HG03469 (cell line): ENCODE data around the gene CHD2.
A peak's percentile ranks its signal among the peaks of the same experiment; 100 is the strongest.

Experiments used
- ATAC-seq: cut with Tn5 transposase; IDR thresholded peaks from one replicate; pipeline ENCODE4 v1.9.1; 2021; ENCODE audit warnings: mild to moderate bottlenecking, moderate library complexity, moderate number of reproducible peaks; ENCODE audit not compliant: unreplicated experiment

The CHD2 gene

GRCh38 chr15:92884436-92885223, 15.5 kb upstream of the CHD2 start:
- ATAC-seq: no peak

- no peak for ATAC-seq
Measured at GRCh38 chr15:92885224-92886041, 14.7 kb upstream of the CHD2 start.

GRCh38 chr15:92886042-92886537, 14.0 kb upstream of the CHD2 start:
- no peak for ATAC-seq

- no peak for ATAC-seq
Measured at GRCh38 chr15:92886815-92887214, 13.3 kb upstream of the CHD2 start.

GRCh38 chr15:92887869-92888268, 12.3 kb upstream of the CHD2 start:
- ATAC-seq: no peak

DNA sequence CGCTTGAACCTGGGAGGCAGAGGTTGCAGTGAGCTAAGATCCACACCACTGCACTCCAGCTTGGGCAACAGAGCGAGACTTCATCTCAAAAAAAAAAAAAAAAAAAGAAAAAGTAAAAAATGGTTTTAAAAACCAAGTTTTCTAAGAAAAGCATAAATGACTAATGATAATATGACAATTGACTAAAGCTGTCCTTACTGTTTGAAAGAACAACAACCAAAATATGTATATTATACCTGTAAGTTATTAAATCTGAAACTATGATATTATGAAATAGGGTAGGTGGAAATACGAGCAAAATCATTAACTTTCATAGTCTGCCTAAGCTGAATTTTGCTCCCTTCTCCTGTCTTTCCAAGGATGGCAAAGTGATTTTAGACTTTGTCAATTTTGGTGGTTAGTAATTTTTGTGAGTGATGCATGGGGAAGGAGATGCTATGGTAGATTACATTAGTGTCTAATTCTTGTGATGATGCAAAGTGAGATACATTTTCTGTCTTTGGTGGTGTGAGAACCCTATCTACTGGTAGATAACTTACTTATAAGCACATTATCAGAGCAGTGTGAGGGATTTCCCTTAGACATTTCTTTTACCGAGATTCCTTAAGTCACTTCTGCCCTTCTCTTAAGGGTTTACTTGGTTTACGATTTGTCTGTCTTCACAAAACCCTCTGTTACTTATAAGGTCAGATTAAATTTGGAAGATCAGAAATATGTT, 10.6 kb upstream of the CHD2 start:
- no peak for ATAC-seq

DNA sequence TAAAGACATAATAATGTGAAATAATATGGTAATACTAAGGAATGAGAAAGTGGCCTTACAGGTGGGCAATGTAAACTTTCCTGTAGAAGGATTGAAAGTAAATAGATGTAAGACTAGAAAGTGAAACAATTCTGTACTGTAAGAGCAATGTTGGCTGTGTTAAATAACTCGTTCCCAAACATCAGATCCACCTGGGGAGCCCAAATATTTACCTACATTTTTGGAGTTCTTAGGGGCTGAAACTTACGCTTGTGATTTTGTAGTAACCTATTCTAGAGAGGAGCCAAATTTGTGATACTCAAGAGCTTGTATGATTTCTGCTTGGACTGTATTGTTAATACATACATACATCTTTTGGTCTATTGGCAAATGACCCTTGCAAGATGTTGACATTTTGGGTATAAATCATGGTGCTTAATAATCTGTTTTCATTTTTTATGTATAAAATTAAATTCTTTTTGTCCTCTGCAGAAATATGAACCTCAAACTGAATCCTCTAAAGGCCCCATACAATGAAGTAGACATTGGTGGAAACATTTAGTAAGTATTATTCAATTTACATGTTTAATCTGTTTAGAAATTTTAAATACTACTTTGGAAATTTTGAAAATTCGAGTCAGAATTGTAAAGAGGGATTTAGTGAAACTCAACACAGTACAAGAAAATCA, 8.5 kb upstream of the CHD2 start:
- no peak for ATAC-seq

DNA sequence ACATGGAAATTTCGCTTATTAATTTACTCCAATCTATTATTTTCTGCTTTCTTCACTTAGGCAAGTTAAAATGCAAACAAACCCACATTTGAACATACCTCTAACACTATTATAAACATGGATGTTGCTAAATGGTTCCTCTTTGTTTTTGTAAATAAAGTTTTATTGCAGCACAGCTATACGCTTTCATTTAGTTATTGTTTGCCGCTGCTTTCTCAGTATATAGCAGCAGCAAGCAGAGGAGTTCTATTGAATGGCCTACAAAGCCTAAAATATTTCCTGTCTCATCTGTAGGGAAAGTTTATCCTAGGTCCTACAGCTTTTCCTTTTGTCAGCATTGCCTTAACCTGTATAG, 7.9 kb upstream of the CHD2 start:
- ATAC-seq: no peak

GRCh38 chr15:92893200-92893599, 6.9 kb upstream of the CHD2 start:
- ATAC-seq: no peak

- no peak for ATAC-seq
Measured at GRCh38 chr15:92896561-92896960, 3.6 kb upstream of the CHD2 start.

GRCh38 chr15:92897620-92898019, 2.5 kb upstream of the CHD2 start:
- no peak for ATAC-seq

DNA sequence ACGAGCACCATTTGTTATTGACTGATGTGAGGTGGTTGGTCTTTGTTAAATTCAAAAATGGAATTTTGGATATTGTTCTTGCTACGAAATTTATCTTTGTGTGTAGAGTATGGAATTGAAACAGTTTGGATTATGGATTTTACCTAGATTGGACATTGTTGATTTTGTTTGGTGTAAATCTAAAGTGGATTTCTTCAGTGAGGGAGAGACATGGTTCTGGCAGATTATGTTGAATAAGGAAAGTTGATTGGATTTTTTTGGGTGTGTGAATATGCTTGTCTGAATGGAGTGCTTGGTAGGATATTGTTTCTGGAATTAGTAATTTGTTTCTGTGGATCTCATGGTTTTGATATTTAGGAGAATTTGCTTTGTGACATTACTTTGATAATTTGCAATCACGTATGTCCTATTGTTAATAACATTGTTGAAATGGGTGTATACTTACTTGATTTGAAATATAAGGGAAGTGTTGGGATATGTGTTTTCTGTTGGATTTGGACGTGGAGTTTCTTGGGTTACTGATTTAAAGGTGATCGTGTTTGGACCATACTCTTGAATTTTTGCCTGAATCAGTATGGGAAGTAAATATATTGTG, 1.0 kb upstream of the CHD2 start:
- ATAC-seq: no peak

- ATAC-seq: no peak
Measured at GRCh38 chr15:92899601-92899947, 550 bp upstream of the CHD2 start.

DNA sequence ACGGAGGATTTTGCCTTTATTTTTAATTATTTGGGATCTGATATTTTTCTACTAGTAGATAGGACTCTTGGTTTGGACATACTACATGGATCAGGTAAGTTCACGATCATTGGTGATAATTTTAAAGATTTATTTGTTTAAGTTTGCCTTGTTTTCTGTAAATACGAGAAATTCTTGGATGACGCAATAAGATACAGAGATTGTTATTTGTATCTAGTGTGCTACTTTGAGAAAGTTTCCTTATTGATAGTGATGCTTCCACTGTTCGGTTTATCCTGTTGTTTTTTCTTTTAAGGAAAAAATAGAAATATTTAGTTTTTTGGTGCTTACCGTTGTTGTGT, 577 bp downstream of the CHD2 start:
- no peak for ATAC-seq

DNA sequence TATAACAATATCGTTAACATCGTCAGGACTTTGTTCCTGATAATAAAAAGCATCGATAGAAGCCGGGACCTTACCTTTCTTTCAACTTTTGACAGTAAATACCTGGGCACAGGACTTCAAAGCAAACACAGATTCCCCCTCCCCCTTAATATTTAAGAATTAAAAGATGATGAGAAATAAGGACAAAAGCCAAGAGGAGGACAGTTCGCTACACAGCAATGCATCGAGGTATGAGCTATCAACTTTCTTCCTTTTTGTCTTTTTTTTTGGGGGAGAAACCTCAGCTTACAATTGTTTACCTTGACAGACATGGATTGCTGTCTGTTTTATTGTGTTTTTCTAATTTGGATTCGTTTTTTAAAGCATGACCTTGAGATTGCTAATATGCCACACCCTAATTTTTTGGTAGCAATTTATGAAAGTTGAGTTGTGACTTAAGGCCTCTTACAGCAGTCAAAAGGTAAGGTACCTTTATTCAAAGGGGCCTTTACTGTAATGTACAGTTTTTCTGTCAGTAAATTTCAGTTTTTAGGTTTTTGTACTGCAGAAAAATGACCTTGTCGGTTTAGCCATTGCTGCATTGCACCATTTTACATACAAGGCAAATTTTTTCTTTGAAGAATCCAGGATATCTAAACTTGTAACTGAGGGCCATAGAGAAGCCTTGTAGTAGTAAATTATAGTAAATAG, 1.1 kb downstream of the CHD2 start:
- ATAC-seq: no peak

DNA sequence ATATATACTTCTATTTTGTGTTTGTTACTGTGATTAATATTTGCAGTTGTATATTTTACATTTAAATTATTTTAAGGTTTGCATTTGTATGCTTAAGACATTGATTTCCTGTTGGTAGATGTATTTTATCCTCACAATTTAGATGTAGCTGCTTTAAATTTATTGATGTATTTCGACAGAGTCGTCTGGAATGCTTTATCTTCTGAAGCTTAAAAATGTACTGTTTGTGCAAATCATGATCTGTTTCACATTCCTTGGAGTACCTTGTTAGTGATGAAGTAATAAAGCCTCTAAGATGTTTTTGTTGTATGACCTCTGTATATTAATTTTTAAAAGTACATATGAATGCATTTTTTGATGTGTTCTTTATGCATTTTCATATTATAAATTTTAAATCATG, 1.9 kb downstream of the CHD2 start:
- ATAC-seq: no peak

DNA sequence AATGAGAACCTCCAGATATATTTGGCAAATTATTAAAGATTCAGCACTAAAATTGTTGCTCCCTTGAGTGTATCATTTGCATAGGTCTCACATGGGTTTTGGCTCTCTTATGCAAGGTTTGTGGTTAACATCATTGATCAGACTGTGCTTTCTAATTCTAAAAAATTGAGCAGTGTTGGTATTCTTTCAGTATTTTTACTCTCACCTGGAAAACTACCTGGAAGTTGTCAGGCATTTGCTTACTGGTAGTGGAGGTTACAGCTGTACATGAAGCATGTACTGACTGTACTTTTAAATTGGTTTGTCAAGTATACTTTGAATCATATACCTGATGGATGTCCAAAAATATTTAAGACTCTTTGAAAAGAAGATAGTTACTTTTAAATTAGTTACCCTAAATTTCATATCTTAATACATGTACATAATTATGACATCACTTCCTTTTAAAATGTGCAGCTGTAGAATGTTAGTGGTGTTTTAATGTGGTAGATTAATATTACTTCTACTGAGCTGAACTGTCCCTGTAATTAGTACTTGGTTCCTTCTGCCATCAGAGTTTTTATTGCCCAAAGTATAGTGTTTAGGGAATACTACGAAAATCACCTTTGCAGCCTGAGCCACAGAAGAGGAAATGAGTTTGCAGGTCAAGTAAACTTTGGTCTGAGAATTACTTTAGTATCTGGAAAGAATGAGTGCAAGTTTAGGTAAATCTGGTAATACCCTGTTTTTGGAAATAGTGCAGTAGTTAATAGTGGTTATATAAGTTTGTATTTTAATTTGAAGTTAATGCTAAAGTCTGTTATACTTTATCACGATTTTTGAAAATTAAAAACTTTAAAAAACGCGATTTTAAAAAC, 2.8 kb downstream of the CHD2 start:
- ATAC-seq: no peak

- ATAC-seq: no peak
Measured at GRCh38 chr15:92903631-92903965, 3.5 kb downstream of the CHD2 start.

- ATAC-seq: peak; percentile 82
Measured at GRCh38 chr15:92903966-92904721, 4.0 kb downstream of the CHD2 start.
